Naive thymus-derived CD4-positive, alpha-beta T cell (primary cell): Measurements from ENCODE around the gene TMEM95. TPM values are rescaled to one million over a fixed set of nuclear protein-coding genes. Genes with fewer than 3 reads are reported as not detected.
A peak's percentile ranks its signal among the peaks of the same experiment; 100 is the strongest.

Experiments used
- ATAC-seq: fragments of 150-1000 bp; cut with Tn5 transposase; 2 replicates; pipeline ENCODE4 v1.10.0; 2021; ENCODE audit warnings: mild to moderate bottlenecking, moderate library complexity
- CTCF ChIA-PET: fragments of 350-600 bp; sonication (Branson Sonifier 250); formaldehyde crosslinking; loops from one replicate; lab custom pipeline; 2021; ENCODE audit warnings: antibody characterized with exemption; lab: Charles Lee
- POLR2A ChIA-PET: fragments of 350-600 bp; sonication (Branson Sonifier 250); formaldehyde crosslinking; loops from one replicate; lab custom pipeline; 2021; ENCODE audit warnings: antibody characterized with exemption, inconsistent platforms; lab: Charles Lee
- DNase-seq, 9 donors: peaks; one replicate each; pipeline versions ENCODE4 v3.0.0 to v3.0.0-alpha.2; 2020 to 2022; ENCODE audit warnings: mixed read lengths in 1 of 9
- H3K27ac ChIP-seq: one replicate; pipeline ENCODE4 v1.7.0; 2013; ENCODE audit warnings: mild to moderate bottlenecking, low read depth, low read length, moderate library complexity
- H3K27me3 ChIP-seq, 2 donors: one replicate each; pipeline ENCODE4 v1.7.0; 2013; ENCODE audit warnings: low read length in 2 of 2, mild to moderate bottlenecking in 2 of 2, moderate library complexity in 2 of 2; ENCODE audit not compliant: control insufficient read depth in 2 of 2, insufficient read depth in 2 of 2
- H3K36me3 ChIP-seq, 3 experiments: 1 replicate in 2 of 3; 2 replicates in 1 of 3; pipeline ENCODE4 v1.7.0; 2013; ENCODE audit warnings: low read length in 3 of 3, mild to moderate bottlenecking in 3 of 3, moderate library complexity in 1 of 3; ENCODE audit not compliant: insufficient read depth in 3 of 3, control insufficient read depth in 2 of 3
- H3K4me1 ChIP-seq, 2 donors: one replicate each; pipeline ENCODE4 v1.7.0; 2013; ENCODE audit warnings: low read length in 2 of 2, mild to moderate bottlenecking in 2 of 2, moderate library complexity in 1 of 2; ENCODE audit not compliant: control insufficient read depth in 2 of 2, insufficient read depth in 2 of 2
- H3K4me3 ChIP-seq: 2 replicates; pipeline ENCODE4 v1.7.0; 2013; ENCODE audit warnings: mild to moderate bottlenecking, low read length
- H3K9me3 ChIP-seq, 3 experiments: 1 replicate in 2 of 3; 2 replicates in 1 of 3; pipeline ENCODE4 v1.7.0; 2013; ENCODE audit warnings: low read length in 3 of 3; ENCODE audit not compliant: control insufficient read depth in 2 of 3
- H3K27ac Mint-ChIP-seq, 9 donors: one replicate each; pipeline ENCODE4 v1.8.0; 2020 to 2022; ENCODE audit warnings: mixed read lengths in 9 of 9, mild to moderate bottlenecking in 8 of 9, moderate library complexity in 5 of 9, inconsistent platforms in 2 of 9
- H3K27me3 Mint-ChIP-seq, 5 donors: one replicate each; pipeline ENCODE4 v1.8.0; 2021 to 2022; ENCODE audit warnings: mixed read lengths in 5 of 5, mild to moderate bottlenecking in 1 of 5
- H3K36me3 Mint-ChIP-seq, 5 donors: one replicate each; pipeline ENCODE4 v1.8.0; 2020 to 2022; ENCODE audit warnings: mixed read lengths in 5 of 5, mild to moderate bottlenecking in 3 of 5, inconsistent platforms in 1 of 5
- H3K4me1 Mint-ChIP-seq, 7 donors: one replicate each; pipeline ENCODE4 v1.8.0; 2020 to 2022; ENCODE audit warnings: mixed read lengths in 7 of 7, mild to moderate bottlenecking in 3 of 7, inconsistent platforms in 1 of 7
- H3K4me3 Mint-ChIP-seq, 10 donors: one replicate each; pipeline ENCODE4 v1.8.0; 2020 to 2022; ENCODE audit warnings: mild to moderate bottlenecking in 10 of 10, mixed read lengths in 10 of 10, moderate library complexity in 6 of 10, inconsistent platforms in 2 of 10
- H3K9me3 Mint-ChIP-seq, 11 donors: one replicate each; pipeline ENCODE4 v1.8.0; 2020 to 2022; ENCODE audit warnings: mixed read lengths in 11 of 11, mild to moderate bottlenecking in 4 of 11, inconsistent platforms in 1 of 11, moderate library complexity in 1 of 11
- intact Hi-C, 2 donors: fragments of 100-400 bp; cut with micrococcal nuclease; formaldehyde crosslinking; loops; one replicate each; pipeline ENCODE4 v1.15.1; 2023
- polyA plus RNA-seq, 2 donors: library from polyadenylated mRNA; unstranded; fragments of 300-500 nt; fragmentation: Illumina TruSeq; gene quantifications; one replicate each; pipeline ENCODE4 v1.2.3, GENCODE V29; 2021
- total RNA-seq, 6 experiments: library from RNA in 5 of 6; stranded (reverse) in 5 of 6; gene quantifications; 1 replicate in 5 of 6; 2 replicates in 1 of 6; pipeline ENCODE4 v1.2.3 and lab custom pipeline; 2021 to 2026

Gene TMEM95
- total and polyA plus RNA-seq, 7 experiments from 2014 or later: not detected

DNA sequence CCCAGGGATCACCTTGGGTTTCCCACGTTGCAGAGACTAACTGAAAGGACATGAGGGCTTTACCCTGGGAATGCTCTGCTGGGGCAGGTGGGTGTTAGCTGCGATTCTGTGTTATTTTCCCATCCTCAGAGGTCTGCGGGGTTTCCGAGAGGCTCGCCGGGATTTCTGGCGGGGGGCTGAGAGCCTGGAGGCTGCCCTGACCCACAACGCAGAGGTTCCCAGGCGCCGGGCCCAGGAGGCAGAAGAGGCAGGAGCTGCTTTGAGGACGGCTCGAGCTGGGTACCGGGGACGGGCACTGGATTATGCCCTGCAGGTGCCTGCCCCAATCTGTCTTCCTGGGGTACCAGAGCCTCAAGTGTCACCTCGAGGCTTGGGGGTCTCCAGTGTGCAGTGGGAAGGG, 11.7 kb upstream of the TMEM95 start:
- Mint-ChIP-seq H3K9me3 (no peaks in the 10 kb centered on the region), H3K27me3 (no peaks in the 10 kb centered on the region), H3K4me3 (no peak overlapping the region), H3K4me1 (peaks cover 15 to 39% (median 28%) of the 10 kb centered on the region in 7 donors), H3K27ac (peak overlapping the region in 3 of 9 donors; percentile 43 to 76 (median 61)), H3K36me3 (peaks cover 14 to 36% (median 22%) of the 10 kb centered on the region in 5 donors)
- ATAC-seq (no peak), DNase-seq (no peak)
- no peaks in the 10 kb centered on the region for H3K9me3 ChIP-seq
- peaks cover 41 to 94% (median 43%) of the 10 kb centered on the region in 3 experiments for H3K36me3 ChIP-seq
- ChIA-PET POLR2A (interaction anchor here (0.6 to 2.7 kb wide), 4 partner anchors 13 to 93 kb away, joined by 3 to 11 read pairs (median 4); partner anchors contain the start of gene NEURL4), CTCF (interaction anchor here (2.0 to 3.3 kb wide), 2 partner anchors 17 to 19 kb away, joined by 5 to 16 read pairs; no protein-coding TSS in a partner anchor)
- H3K4me3 ChIP-seq: no peak overlapping the region
- no peak overlapping the region for H3K27ac ChIP-seq
- intact Hi-C loops: no loop called here
- no peaks in the 10 kb centered on the region for H3K27me3 ChIP-seq
- peaks cover 6 to 11% of the 10 kb centered on the region in 2 donors for H3K4me1 ChIP-seq

DNA sequence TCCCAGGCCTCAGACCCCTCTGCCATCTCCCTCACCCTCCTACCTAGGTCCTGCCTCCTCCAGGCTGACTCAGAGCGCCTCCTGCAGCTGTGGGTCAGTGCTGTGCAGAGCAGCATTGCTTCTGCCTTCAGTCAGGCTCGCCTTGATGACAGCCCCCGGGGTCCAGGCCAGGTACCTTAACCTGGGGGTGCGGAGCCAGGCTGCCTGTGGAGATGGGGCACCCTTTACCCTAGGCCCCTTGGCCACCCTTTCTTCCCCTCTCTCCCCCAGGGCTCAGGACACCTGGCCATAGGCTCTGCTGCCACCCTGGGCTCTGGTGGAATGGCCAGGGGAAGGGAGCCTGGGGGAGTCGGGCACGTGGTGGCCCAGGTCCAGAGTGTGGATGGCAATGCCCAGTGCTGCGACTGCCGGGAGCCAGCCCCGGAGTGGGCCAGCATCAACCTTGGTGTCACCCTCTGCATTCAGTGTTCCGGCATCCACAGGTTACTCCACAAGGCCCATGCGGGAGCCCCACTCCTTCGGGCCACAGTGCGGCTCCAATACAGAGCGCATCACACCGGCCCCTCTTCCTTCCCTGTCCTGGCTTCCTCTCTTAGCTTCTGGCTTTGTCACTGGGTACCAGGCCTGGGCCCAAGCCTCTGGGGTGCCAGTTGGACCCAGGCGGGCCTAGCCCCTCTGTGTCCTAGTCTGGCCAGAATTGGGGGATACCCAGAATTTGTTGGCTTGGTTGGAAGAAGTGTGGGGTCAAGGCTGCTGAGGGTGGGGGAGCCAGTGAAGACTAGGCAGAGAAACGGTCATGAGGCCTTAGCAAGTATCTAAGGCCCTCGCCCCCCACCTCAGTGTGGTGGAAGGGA, 8.0 kb upstream of the TMEM95 start:
- no peak for ATAC-seq
- no peaks in the 10 kb centered on the region for H3K9me3 Mint-ChIP-seq
- no peak overlapping the region for H3K4me3 Mint-ChIP-seq
- peaks cover 27 to 81% (median 37%) of the 10 kb centered on the region in 3 experiments for H3K36me3 ChIP-seq
- peaks cover 8 to 32% (median 12%) of the 10 kb centered on the region in 5 donors for H3K36me3 Mint-ChIP-seq
- DNase-seq: no peak
- H3K4me1 Mint-ChIP-seq: peaks cover 11 to 47% (median 31%) of the 10 kb centered on the region in 7 donors
- ChIA-PET POLR2A (interaction anchor here (0.8 to 8.2 kb wide), 3 partner anchors 12 to 18 kb away, joined by 3 to 98 read pairs (median 5); partner anchors contain the start of genes ACAP1 and NEURL4), CTCF (interaction anchor here (0.9 to 5.2 kb wide), 3 partner anchors 11 to 30 kb away, joined by 3 to 53 read pairs (median 16); partner anchors contain the start of gene ACAP1)
- H3K27me3 ChIP-seq: no peaks in the 10 kb centered on the region
- peak overlapping the region in 3 of 9 donors; percentile 36 to 80 (median 62) for H3K27ac Mint-ChIP-seq
- H3K4me1 ChIP-seq: peaks cover 7 to 11% of the 10 kb centered on the region in 2 donors
- peak overlapping the region; percentile 20 for H3K27ac ChIP-seq
- H3K27me3 Mint-ChIP-seq: no peaks in the 10 kb centered on the region
- H3K4me3 ChIP-seq: no peak overlapping the region
- intact Hi-C loops: loop anchor here (1.0 to 5.0 kb wide), 3 partner anchors 23 to 300 kb away; no protein-coding TSS in a partner anchor
- no peaks in the 10 kb centered on the region for H3K9me3 ChIP-seq

DNA sequence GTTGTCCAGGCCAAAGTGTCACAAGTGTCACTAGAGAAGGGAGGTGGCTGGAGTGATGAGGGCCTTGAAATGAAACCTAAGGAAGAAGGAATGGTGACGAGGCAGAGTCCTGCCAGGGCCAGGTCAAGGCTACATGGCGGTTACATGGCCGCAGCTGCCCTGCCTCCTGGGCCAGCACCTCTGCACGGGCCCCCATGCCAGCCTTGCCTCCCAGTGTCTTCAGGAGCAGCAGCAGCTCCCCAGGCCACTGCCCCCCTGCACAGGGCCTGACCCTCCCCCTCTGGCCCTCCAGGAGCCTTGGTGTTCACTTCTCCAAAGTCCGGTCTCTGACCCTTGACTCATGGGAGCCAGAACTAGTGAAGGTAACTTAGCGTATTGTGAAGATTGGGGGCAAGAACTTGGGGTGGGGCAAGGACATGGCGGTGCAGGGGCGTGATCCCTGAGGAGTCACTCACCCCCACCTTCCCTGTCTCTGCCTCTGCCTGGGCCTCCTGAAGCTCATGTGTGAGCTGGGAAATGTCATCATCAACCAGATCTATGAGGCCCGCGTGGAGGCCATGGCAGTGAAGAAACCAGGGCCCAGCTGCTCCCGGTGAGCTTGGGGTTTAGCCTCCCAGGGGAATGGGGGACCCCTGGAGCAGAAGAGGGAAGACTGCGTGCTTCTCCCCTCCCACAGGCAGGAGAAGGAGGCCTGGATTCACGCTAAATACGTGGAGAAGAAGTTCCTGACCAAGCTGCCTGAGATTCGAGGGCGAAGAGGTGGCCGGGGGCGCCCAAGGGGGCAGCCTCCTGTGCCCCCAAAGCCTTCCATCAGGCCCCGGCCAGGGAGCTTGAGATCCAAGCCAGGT, 7.1 kb upstream of the TMEM95 start:
- Mint-ChIP-seq H3K9me3 (no peaks in the 10 kb centered on the region), H3K27ac (peak overlapping the region in 1 of 9 donors; percentile 62), H3K36me3 (peaks cover 8 to 35% (median 12%) of the 10 kb centered on the region in 5 donors), H3K27me3 (no peaks in the 10 kb centered on the region), H3K4me3 (peak overlapping the region in 1 of 10 donors; percentile 45), H3K4me1 (peaks cover 17 to 54% (median 38%) of the 10 kb centered on the region in 7 donors)
- ATAC-seq (no peak), DNase-seq (no peak)
- Histone ChIP-seq H3K27ac (peak overlapping the region; percentile 2), H3K36me3 (peaks cover 19 to 72% (median 33%) of the 10 kb centered on the region in 3 experiments), H3K4me3 (no peak overlapping the region), H3K9me3 (no peaks in the 10 kb centered on the region), H3K4me1 (peaks cover 7 to 19% of the 10 kb centered on the region in 2 donors), H3K27me3 (no peaks in the 10 kb centered on the region)
- intact Hi-C loops: loop anchor here in 1 of 2 donors (5.0 kb wide), 1 partner anchor 301 kb away; no protein-coding TSS in a partner anchor
- CTCF ChIA-PET: interaction anchor here (0.6 to 5.2 kb wide), 5 partner anchors 11 to 52 kb away, joined by 3 to 53 read pairs (median 5); partner anchors contain the start of gene ACAP1
- POLR2A ChIA-PET: interaction anchor here (0.9 to 8.2 kb wide), 6 partner anchors 13 to 38 kb away, joined by 3 to 98 read pairs (median 4); partner anchors contain the start of gene ACAP1

DNA sequence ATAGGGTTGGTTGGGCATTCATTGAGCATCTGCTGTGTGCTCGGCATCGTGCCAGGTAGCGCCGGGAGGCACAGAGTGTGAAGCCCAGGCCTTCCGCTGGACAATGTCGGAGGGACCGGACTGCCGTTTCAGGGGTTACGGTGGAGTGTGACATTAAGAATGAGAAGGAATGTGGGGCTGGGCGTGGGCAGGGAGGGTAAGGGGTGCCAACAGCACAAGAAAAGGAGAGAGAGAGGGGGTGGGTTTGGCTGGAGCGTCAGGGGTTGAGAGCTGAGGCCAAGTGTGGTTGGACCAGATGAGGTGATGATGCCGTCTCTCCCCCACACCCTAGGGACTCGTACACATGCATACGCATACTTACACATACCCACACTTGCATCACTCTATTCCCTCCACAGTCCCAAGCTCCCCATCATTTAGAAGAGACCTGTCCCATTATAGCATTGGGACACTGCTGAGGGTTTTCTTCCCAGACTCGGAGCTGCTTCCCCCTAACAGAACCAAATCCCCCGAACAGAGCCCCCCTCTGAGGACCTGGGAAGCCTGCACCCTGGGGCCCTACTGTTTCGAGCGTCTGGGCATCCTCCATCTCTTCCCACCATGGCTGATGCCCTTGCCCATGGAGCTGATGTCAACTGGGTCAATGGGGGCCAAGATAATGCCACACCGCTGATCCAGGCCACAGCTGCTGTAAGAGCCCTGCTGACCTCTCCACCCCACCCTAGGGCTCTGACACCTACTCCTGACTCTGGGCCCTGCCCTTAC, 6.3 kb upstream of the TMEM95 start:
- H3K9me3 ChIP-seq: no peaks in the 10 kb centered on the region
- H3K27ac Mint-ChIP-seq: peak overlapping the region in 6 of 9 donors; percentile 33 to 86 (median 70)
- DNase-seq: no peak
- H3K4me1 Mint-ChIP-seq: peaks cover 16 to 53% (median 41%) of the 10 kb centered on the region in 7 donors
- H3K4me3 ChIP-seq: no peak overlapping the region
- peaks cover 16 to 64% (median 25%) of the 10 kb centered on the region in 3 experiments for H3K36me3 ChIP-seq
- peak overlapping the region; percentile 44 for H3K27ac ChIP-seq
- peak overlapping the region in 4 of 10 donors; percentile 6 to 45 (median 20) for H3K4me3 Mint-ChIP-seq
- peaks cover 5 to 33% (median 12%) of the 10 kb centered on the region in 5 donors for H3K36me3 Mint-ChIP-seq
- CTCF ChIA-PET: interaction anchor here (0.6 to 5.2 kb wide), 8 partner anchors 9 to 212 kb away, joined by 3 to 53 read pairs (median 4); partner anchors contain the start of genes ACAP1 and NEURL4
- H3K9me3 Mint-ChIP-seq: no peaks in the 10 kb centered on the region
- H3K27me3 ChIP-seq: no peaks in the 10 kb centered on the region
- H3K4me1 ChIP-seq: peaks cover 7 to 19% of the 10 kb centered on the region in 2 donors
- POLR2A ChIA-PET: interaction anchor here (0.9 to 8.2 kb wide), 5 partner anchors 12 to 39 kb away, joined by 3 to 98 read pairs (median 3); partner anchors contain the start of gene ACAP1
- H3K27me3 Mint-ChIP-seq: no peaks in the 10 kb centered on the region
- intact Hi-C loops: loop anchor here (1.0 to 5.0 kb wide), 2 partner anchors 11 to 301 kb away; no protein-coding TSS in a partner anchor
- no peak for ATAC-seq

DNA sequence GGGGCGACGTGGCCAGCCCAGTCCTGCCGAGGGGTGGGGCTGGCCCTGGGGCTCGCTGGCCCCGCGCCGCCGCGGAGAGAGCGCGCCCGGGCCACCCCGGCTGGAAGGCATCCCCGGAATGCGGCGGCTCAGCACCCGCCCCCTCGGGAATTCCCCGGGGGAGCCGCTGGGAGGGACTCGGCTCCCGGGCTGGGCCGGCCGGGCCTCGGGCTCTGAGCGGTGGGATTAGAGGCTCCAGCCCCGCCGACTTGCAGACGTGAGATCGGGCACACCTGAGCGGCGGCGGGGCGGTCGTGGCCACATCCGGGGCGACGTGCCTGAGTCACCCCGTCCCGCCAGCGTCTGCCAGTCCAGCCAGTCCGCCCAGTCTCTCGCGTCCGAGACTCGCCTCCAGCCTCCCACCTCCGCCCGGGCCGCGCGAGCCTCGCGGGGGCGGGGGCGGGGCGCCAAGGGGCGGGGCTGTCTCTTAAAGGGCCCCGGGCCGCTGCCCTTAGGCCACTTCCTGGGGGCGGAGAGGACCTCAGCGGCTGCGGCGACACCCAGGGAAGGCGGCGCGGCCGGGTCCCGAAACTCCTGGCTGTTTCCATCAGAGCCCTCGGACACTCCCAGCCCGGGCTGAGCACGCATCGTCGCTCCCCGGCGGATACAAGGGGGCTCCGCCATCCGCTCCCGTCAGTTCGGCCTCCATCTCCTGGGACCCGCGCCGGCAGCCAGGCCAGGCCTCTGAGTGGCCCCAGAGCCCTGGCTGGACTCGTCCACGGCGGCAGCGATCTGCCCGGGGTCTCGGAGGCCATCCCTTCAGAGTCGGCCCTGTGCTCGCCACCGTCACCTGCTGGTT, 3.1 kb upstream of the TMEM95 start, which contains the start of gene KCTD11:
KCTD11 (plus strand) TSS at position 498 of the 838 bp plus-strand sequence.
- ChIA-PET POLR2A (interaction anchor here (0.8 to 8.2 kb wide), 7 partner anchors 15 to 136 kb away, joined by 3 to 98 read pairs (median 8); partner anchors contain the start of genes ACAP1, NEURL4 and TMEM102), CTCF (interaction anchor here (0.7 to 5.3 kb wide), 4 partner anchors 15 to 85 kb away, joined by 3 to 67 read pairs (median 28); partner anchors contain the start of genes ACAP1, FGF11, NEURL4 and TMEM102)
- DNase-seq (peak; percentile 40 to 88 (median 58)), ATAC-seq (peak; percentile 72)
- H3K4me1 Mint-ChIP-seq: peaks cover 14 to 62% (median 43%) of the 10 kb centered on the region in 7 donors
- H3K9me3 ChIP-seq: no peaks in the 10 kb centered on the region
- H3K27ac Mint-ChIP-seq: peak within 1 kb of the TSS; percentile 72 to 91 (median 86)
- peak within 1 kb of the TSS; percentile 78 to 94 (median 88) for H3K4me3 Mint-ChIP-seq
- peaks cover 10 to 27% of the 10 kb centered on the region in 2 donors for H3K4me1 ChIP-seq
- H3K27ac ChIP-seq: peak within 1 kb of the TSS; percentile 74
- H3K36me3 Mint-ChIP-seq: peaks cover 0 to 28% (median 4%) of the 10 kb centered on the region in 5 donors
- intact Hi-C loops: loop anchor here (1.0 to 10.0 kb wide), 10 partner anchors 16 to 335 kb away; partner anchors contain the start of genes NEURL4 (in 2 of the 2), POLR2A (in 2 of the 2), ACAP1 (in 1 of the 2) and GPS2 (in 1 of the 2)
- no peaks in the 10 kb centered on the region for H3K27me3 ChIP-seq
- no peaks in the 10 kb centered on the region for H3K27me3 Mint-ChIP-seq
- peaks cover 0 to 32% (median 10%) of the 10 kb centered on the region in 3 experiments for H3K36me3 ChIP-seq
- no peaks in the 10 kb centered on the region for H3K9me3 Mint-ChIP-seq
- H3K4me3 ChIP-seq: peak within 1 kb of the TSS; percentile 57
